HEK293 (cell line): ENCODE results near the gene MYOZ3.

Source experiments
- ZNF324 ChIP-seq: fragments of 450-650 bp; formaldehyde crosslinking; IDR thresholded peaks from 2 replicates; pipeline ENCODE4 v1.5.1; 2016; ENCODE audit warnings: missing biosample characterization, missing genetic modification characterization
- ZNF354C ChIP-seq: fragments of 450-650 bp; formaldehyde crosslinking; IDR thresholded peaks from 2 replicates; pipeline ENCODE4 v1.5.1; 2016; ENCODE audit warnings: missing biosample characterization, missing genetic modification characterization, low read depth, borderline replicate concordance
- TF ChIP-seq, protein P1 (sequence below): fragments of 450-650 bp; formaldehyde crosslinking; IDR thresholded peaks from 2 replicates; pipeline ENCODE4 v1.5.1; 2016; ENCODE audit warnings: missing biosample characterization, missing genetic modification characterization

- TF ChIP-seq ZNF354C (tag by site-specific recombination) (no peak), ZNF324 (tag by site-specific recombination) (no peak)
- TF ChIP-seq, protein P1, sequence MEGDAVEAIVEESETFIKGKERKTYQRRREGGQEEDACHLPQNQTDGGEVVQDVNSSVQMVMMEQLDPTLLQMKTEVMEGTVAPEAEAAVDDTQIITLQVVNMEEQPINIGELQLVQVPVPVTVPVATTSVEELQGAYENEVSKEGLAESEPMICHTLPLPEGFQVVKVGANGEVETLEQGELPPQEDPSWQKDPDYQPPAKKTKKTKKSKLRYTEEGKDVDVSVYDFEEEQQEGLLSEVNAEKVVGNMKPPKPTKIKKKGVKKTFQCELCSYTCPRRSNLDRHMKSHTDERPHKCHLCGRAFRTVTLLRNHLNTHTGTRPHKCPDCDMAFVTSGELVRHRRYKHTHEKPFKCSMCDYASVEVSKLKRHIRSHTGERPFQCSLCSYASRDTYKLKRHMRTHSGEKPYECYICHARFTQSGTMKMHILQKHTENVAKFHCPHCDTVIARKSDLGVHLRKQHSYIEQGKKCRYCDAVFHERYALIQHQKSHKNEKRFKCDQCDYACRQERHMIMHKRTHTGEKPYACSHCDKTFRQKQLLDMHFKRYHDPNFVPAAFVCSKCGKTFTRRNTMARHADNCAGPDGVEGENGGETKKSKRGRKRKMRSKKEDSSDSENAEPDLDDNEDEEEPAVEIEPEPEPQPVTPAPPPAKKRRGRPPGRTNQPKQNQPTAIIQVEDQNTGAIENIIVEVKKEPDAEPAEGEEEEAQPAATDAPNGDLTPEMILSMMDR (tag by site-specific recombination), result no peak
These were observed 11.7 kb upstream of the MYOZ3 start for GRCh38 chr5:150649108-150650020.
